ENCODE measurements around the gene ATXN7L3. TPM values are rescaled to one million over a fixed set of nuclear protein-coding genes. Genes with fewer than 3 reads are reported as not detected.

ATXN7L3 gene
- total and polyA plus RNA-seq, 9 of the 15 experiments (the other 6 are each of a cell fraction or from before 2014, with no cell fraction given), result 0.62 to 66.1 (median 33.2) TPM

DNA sequence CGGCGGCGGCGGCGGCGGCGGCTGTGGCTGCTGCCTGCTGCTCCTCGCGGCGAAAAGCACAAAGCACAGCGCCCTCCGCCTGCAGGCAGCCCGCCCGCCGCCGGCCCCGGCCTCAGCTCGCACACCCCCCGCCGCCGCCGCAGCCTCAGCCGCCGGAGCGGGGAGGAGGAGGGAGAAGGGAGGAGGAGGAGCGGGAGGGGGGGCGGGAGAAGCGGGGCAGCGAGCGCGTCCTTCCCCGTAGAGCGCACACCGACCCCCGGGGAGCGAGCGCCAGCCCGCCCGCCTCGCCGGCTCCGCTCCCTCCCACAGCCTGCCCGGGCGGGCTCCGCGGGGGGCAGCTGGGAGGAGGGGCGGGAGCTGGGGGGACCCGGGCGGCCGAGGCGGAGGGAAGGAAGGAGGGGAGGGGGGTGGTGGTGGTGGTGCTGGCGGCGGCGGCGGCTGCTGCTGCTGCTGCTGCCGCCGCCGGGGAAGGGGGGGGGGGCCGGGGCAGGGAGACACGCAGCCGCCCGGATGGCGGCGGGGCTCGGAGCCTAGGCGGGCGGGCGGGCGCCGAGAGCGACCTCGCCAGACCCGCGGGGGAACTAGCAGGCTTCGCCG is 20.0 kb upstream of the ATXN7L3 start, which contains the start of gene UBTF:
Gene UBTF (minus strand): TSS at position 60 of the 597 bp plus-strand sequence. CDS start 1,446 bp downstream, outside the sequence.
- Histone ChIP-seq H3K4me3 (peak within 1 kb of the TSS; percentile 83), H3K4me1 (replicated peaks in 1 of 2; ENCODE audit: control insufficient read depth in 2 of 2, insufficient read depth in 2 of 2, low read length in 2 of 2) (peaks cover 16 to 32% of the 10 kb centered on the region in 2 experiments), H3K36me3 (ENCODE audit: control insufficient read depth, insufficient read depth, low read length) (peaks cover 32% of the 10 kb centered on the region), H3K9me1 (ENCODE audit: control insufficient read depth, insufficient read depth, low read length) (no peaks in the 10 kb centered on the region), H2AFZ (ENCODE audit: low read depth, low read length) (peak within 1 kb of the TSS; percentile 59), H3K4me2 (ENCODE audit: insufficient read depth, low read length) (peak within 1 kb of the TSS; percentile 80), H3K9ac (ENCODE audit: insufficient read depth in 1 of 2, low read depth in 2 of 2, low read length in 2 of 2) (peak within 1 kb of the TSS; percentile 88 to 97), H3K27ac (ENCODE audit: extremely low read depth, low read depth, low read length) (peak within 1 kb of the TSS; percentile 98), H4K20me1 (replicated peaks; ENCODE audit: control insufficient read depth, insufficient read depth, low read length) (no peaks in the 10 kb centered on the region), H3K79me2 (ENCODE audit: control insufficient read depth, insufficient read depth, low read length) (peaks cover 47% of the 10 kb centered on the region), H3K9me3 (replicated peaks; ENCODE audit: control insufficient read depth, insufficient read depth, low read depth, low read length) (no peaks in the 10 kb centered on the region), H3K27me3 (ENCODE audit: control insufficient read depth in 2 of 2, insufficient read depth in 2 of 2, low read length in 2 of 2) (no peaks in the 10 kb centered on the region)
- WGBS (ENCODE audit: insufficient coverage, low coverage, missing lambda C conversion rate), result 0% methylated on average over 3 of the region's 76 CpGs
- ChIA-PET CTCF (ENCODE audit: low intra/inter-chr PET ratio) (interaction anchor here (0.7 to 1.2 kb wide), 2 partner anchors 10 to 111 kb away, joined by 4 read pairs; no protein-coding TSS in a partner anchor), POLR2A (interaction anchor here (0.6 to 2.8 kb wide), 10 partner anchors 8 to 411 kb away, joined by 3 to 16 read pairs (median 3); partner anchors contain the start of gene SLC25A39)
- FAIRE-seq (no peak), ATAC-seq (peak; percentile 19), DNase-seq (ENCODE audit: extremely low read depth in 1 of 4, low spot score in 3 of 4) (peak; percentile 71 to 80 (median 74))
- BruUV-seq (replicated peaks), result no TSS peak
- intact Hi-C loops (cut with micrococcal nuclease) (loop anchor here (2.0 kb wide), 1 partner anchor 27 kb away; no protein-coding TSS in a partner anchor), in situ Hi-C loops (cut with MboI) (no loop called here)
- no peak for TF ChIP-seq TFAM (CRISPR knock-in tag; conservative IDR thresholded peaks at IDR 0.05)
- peak in 1 of 2 experiments; percentile 54 for TF ChIP-seq E2F6 (IDR thresholded peaks at IDR 0.05; ENCODE audit: borderline replicate concordance in 1 of 2, extremely low read depth in 1 of 2, insufficient read depth in 1 of 2, insufficient read length in 1 of 2, low read depth in 1 of 2, low read length in 1 of 2, poor library complexity in 1 of 2, severe bottlenecking in 1 of 2)
- TF ChIP-seq TAF1 (IDR thresholded peaks at IDR 0.05; ENCODE audit: control insufficient read depth, extremely low read depth, insufficient read depth, low read length, severe bottlenecking), result peak; percentile 30
- peak; percentile 35; the same call in 1 of the 2 replicates for TF ChIP-seq GTF2E2 (tag; IDR thresholded peaks at IDR 0.05)
- TF ChIP-seq ZFP36 (IDR thresholded peaks at IDR 0.05; ENCODE audit: low read depth, low read length, partially characterized antibody), result peak; percentile 39
- TF ChIP-seq, protein P1, sequence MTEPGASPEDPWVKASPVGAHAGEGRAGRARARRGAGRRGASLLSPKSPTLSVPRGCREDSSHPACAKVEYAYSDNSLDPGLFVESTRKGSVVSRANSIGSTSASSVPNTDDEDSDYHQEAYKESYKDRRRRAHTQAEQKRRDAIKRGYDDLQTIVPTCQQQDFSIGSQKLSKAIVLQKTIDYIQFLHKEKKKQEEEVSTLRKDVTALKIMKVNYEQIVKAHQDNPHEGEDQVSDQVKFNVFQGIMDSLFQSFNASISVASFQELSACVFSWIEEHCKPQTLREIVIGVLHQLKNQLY (CRISPR knock-in tag; conservative IDR thresholded peaks at IDR 0.05), result no peak
- TF ChIP-seq, protein P2, sequence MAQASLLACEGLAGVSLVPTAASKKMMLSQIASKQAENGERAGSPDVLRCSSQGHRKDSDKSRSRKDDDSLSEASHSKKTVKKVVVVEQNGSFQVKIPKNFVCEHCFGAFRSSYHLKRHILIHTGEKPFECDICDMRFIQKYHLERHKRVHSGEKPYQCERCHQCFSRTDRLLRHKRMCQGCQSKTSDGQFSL (CRISPR knock-in tag; IDR thresholded peaks at IDR 0.05), result no peak
- TF ChIP-seq, protein P2 (tag; IDR thresholded peaks at IDR 0.05), result peak in 1 of 2 experiments; percentile 82; a peak in 2 of 4 replicates
- no peak for TF ChIP-seq KDM5B (IDR thresholded peaks at IDR 0.05; ENCODE audit: insufficient replicate concordance, low read depth, low read length)
- TF ChIP-seq, protein P3, sequence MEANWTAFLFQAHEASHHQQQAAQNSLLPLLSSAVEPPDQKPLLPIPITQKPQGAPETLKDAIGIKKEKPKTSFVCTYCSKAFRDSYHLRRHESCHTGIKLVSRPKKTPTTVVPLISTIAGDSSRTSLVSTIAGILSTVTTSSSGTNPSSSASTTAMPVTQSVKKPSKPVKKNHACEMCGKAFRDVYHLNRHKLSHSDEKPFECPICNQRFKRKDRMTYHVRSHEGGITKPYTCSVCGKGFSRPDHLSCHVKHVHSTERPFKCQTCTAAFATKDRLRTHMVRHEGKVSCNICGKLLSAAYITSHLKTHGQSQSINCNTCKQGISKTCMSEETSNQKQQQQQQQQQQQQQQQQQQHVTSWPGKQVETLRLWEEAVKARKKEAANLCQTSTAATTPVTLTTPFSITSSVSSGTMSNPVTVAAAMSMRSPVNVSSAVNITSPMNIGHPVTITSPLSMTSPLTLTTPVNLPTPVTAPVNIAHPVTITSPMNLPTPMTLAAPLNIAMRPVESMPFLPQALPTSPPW (CRISPR knock-in tag; IDR thresholded peaks at IDR 0.05), result peak; percentile 86
- 0 out of 4 replicates have a peak, but pooled peaks of 1 of the 2 experiments have one; percentile 42 for TF ChIP-seq MAZ (CRISPR knock-in tag; conservative IDR thresholded peaks at IDR 0.05 in 1 of 2, IDR thresholded peaks at IDR 0.05 in 1 of 2)
- no peak for TF ChIP-seq ARID2 (IDR thresholded peaks at IDR 0.05)

Data from K562 (cell line).